C4-2B (cell line): ENCODE measurements around the gene NLGN3.

Experiments used
- CTCF ChIP-seq: fragments of 450-650 bp; conservative IDR thresholded peaks from 2 replicates; pipeline ENCODE4 v1.5.1; 2017; ENCODE audit warnings: mild to moderate bottlenecking
- ZFX ChIP-seq: fragments of 450-650 bp; IDR thresholded peaks from 2 replicates; pipeline ENCODE4 v1.6.1; 2017

- TF ChIP-seq CTCF: no peak
- no peak for TF ChIP-seq ZFX
Observed at GRCh38 chrX:71147496-71148277, 3.0 kb downstream of the NLGN3 start.
